HEK293 (cell line): ENCODE data around the gene CD99L2.
A peak's percentile ranks its signal among the peaks of the same experiment; 100 is the strongest.

Experiments used
- EGR2 ChIP-seq: fragments of 450-650 bp; formaldehyde crosslinking; IDR thresholded peaks from 2 replicates; pipeline ENCODE4 v1.5.1; 2016; ENCODE audit warnings: low read depth, missing biosample characterization, missing genetic modification characterization
- GFI1B ChIP-seq: fragments of 450-650 bp; formaldehyde crosslinking; IDR thresholded peaks from 2 replicates; pipeline ENCODE4 v1.5.1; 2016; ENCODE audit warnings: missing biosample characterization, missing genetic modification characterization
- MYNN ChIP-seq: fragments of 450-650 bp; formaldehyde crosslinking; IDR thresholded peaks from 2 replicates; pipeline ENCODE4 v1.5.1; 2016; ENCODE audit warnings: missing biosample characterization, missing genetic modification characterization, borderline replicate concordance
- OVOL3 ChIP-seq: fragments of 450-650 bp; formaldehyde crosslinking; IDR thresholded peaks from 2 replicates; pipeline ENCODE4 v1.5.1; 2016; ENCODE audit warnings: missing biosample characterization, missing genetic modification characterization
- SCRT1 ChIP-seq: fragments of 450-650 bp; formaldehyde crosslinking; IDR thresholded peaks from 2 replicates; pipeline ENCODE4 v1.5.1; 2016; ENCODE audit warnings: missing biosample characterization, missing genetic modification characterization, borderline replicate concordance
- SETDB1 ChIP-seq: IDR thresholded peaks from one replicate; pipeline ENCODE4 v1.6.1; 2017; ENCODE audit warnings: mild to moderate bottlenecking, low read length, moderate library complexity, mixed read lengths; ENCODE audit not compliant: insufficient read length
- SP7 ChIP-seq: fragments of 450-650 bp; formaldehyde crosslinking; IDR thresholded peaks from 2 replicates; pipeline ENCODE4 v1.5.1; 2016; ENCODE audit warnings: missing biosample characterization, missing genetic modification characterization
- ZBTB11 ChIP-seq: fragments of 450-650 bp; formaldehyde crosslinking; conservative IDR thresholded peaks from 2 replicates; pipeline ENCODE4 v1.5.1; 2016; ENCODE audit warnings: low read depth, missing biosample characterization, missing genetic modification characterization
- ZBTB20 ChIP-seq: fragments of 450-650 bp; formaldehyde crosslinking; IDR thresholded peaks from 2 replicates; pipeline ENCODE4 v1.5.1; 2016; ENCODE audit warnings: missing biosample characterization, missing genetic modification characterization
- ZFHX2 ChIP-seq: fragments of 450-650 bp; formaldehyde crosslinking; conservative IDR thresholded peaks from 2 replicates; pipeline ENCODE4 v1.5.1; 2016; ENCODE audit warnings: missing biosample characterization, missing genetic modification characterization
- ZNF10 ChIP-seq: fragments of 450-650 bp; formaldehyde crosslinking; IDR thresholded peaks from 2 replicates; pipeline ENCODE4 v1.5.1; 2017; ENCODE audit warnings: missing biosample characterization, missing genetic modification characterization
- ZNF202 ChIP-seq: fragments of 450-650 bp; formaldehyde crosslinking; IDR thresholded peaks from 2 replicates; pipeline ENCODE4 v1.5.1; 2016; ENCODE audit warnings: missing biosample characterization, missing genetic modification characterization, borderline replicate concordance
- ZNF24 ChIP-seq: fragments of 450-650 bp; formaldehyde crosslinking; IDR thresholded peaks from 2 replicates; pipeline ENCODE4 v1.5.1; 2016; ENCODE audit warnings: missing biosample characterization, missing genetic modification characterization
- ZNF274 ChIP-seq, 2 experiments: fragments of 200-500 bp in 1 of 2; fragments of 450-650 bp in 1 of 2; sonication (Bioruptor generic) in 1 of 2; formaldehyde crosslinking in 1 of 2; IDR thresholded peaks; 2 replicates each; pipeline versions ENCODE4 v1.5.1 to v1.6.1; 2014 to 2016; ENCODE audit warnings: borderline replicate concordance in 1 of 2, inconsistent platforms in 1 of 2, low read length in 1 of 2, missing biosample characterization in 1 of 2, missing genetic modification characterization in 1 of 2
- ZNF423 ChIP-seq: fragments of 450-650 bp; formaldehyde crosslinking; IDR thresholded peaks from 2 replicates; pipeline ENCODE4 v1.5.1; 2016; ENCODE audit warnings: missing biosample characterization, missing genetic modification characterization
- ZNF518A ChIP-seq: fragments of 450-650 bp; formaldehyde crosslinking; conservative IDR thresholded peaks from 2 replicates; pipeline ENCODE4 v1.5.1; 2016; ENCODE audit warnings: low read depth, missing biosample characterization, missing genetic modification characterization
- ZNF530 ChIP-seq: fragments of 450-650 bp; formaldehyde crosslinking; IDR thresholded peaks from 2 replicates; pipeline ENCODE4 v1.5.1; 2016; ENCODE audit warnings: low read depth, missing biosample characterization, missing genetic modification characterization
- ZNF555 ChIP-seq: fragments of 450-650 bp; formaldehyde crosslinking; conservative IDR thresholded peaks from 2 replicates; pipeline ENCODE4 v1.5.1; 2017; ENCODE audit warnings: missing biosample characterization, mild to moderate bottlenecking, missing genetic modification characterization, inconsistent platforms
- ZNF561 ChIP-seq: fragments of 450-650 bp; IDR thresholded peaks from 2 replicates; pipeline ENCODE4 v1.5.1; 2018; ENCODE audit warnings: missing biosample characterization, missing genetic modification characterization, borderline replicate concordance
- ZNF701 ChIP-seq: fragments of 450-650 bp; formaldehyde crosslinking; IDR thresholded peaks from 2 replicates; pipeline ENCODE4 v1.5.1; 2016; ENCODE audit warnings: missing biosample characterization, missing genetic modification characterization
- ZNF76 ChIP-seq: fragments of 450-650 bp; formaldehyde crosslinking; IDR thresholded peaks from 2 replicates; pipeline ENCODE4; 2016; ENCODE audit warnings: low read depth, missing biosample characterization, missing genetic modification characterization, borderline replicate concordance
- ZSCAN16 ChIP-seq: fragments of 450-650 bp; formaldehyde crosslinking; IDR thresholded peaks from 2 replicates; pipeline ENCODE4 v1.5.1; 2016; ENCODE audit warnings: missing biosample characterization, missing genetic modification characterization
- TF ChIP-seq, protein P1 (sequence below): fragments of 450-650 bp; formaldehyde crosslinking; IDR thresholded peaks from 2 replicates; pipeline ENCODE4 v1.5.1; 2016; ENCODE audit warnings: missing biosample characterization, missing genetic modification characterization, borderline replicate concordance
- TF ChIP-seq, protein P2 (sequence below): fragments of 450-650 bp; formaldehyde crosslinking; IDR thresholded peaks from 2 replicates; pipeline ENCODE4 v1.5.1; 2017; ENCODE audit warnings: missing biosample characterization, missing genetic modification characterization

Gene CD99L2

GRCh38 chrX:150899191-150899757 is 806 bp upstream of the CD99L2 start (continued):
- TF ChIP-seq ZNF76 (tag by site-specific recombination) = peak; percentile 71; the same call in 1 of the 2 replicates
- no peak for TF ChIP-seq ZNF274 (IDR thresholded peaks at IDR 0.05; ENCODE audit: low read length)
- no peak for TF ChIP-seq ZNF274 (tag by site-specific recombination; IDR thresholded peaks at IDR 0.05; ENCODE audit: borderline replicate concordance)
- no peak for TF ChIP-seq SCRT1 (tag by site-specific recombination)
- no peak for TF ChIP-seq ZSCAN16
- no peak for TF ChIP-seq ZNF530 (tag by site-specific recombination)
- TF ChIP-seq ZNF561 (tag by site-specific recombination) = no peak
- TF ChIP-seq ZNF24 = no peak
- no peak for TF ChIP-seq OVOL3 (tag by site-specific recombination)
- TF ChIP-seq, protein P1, sequence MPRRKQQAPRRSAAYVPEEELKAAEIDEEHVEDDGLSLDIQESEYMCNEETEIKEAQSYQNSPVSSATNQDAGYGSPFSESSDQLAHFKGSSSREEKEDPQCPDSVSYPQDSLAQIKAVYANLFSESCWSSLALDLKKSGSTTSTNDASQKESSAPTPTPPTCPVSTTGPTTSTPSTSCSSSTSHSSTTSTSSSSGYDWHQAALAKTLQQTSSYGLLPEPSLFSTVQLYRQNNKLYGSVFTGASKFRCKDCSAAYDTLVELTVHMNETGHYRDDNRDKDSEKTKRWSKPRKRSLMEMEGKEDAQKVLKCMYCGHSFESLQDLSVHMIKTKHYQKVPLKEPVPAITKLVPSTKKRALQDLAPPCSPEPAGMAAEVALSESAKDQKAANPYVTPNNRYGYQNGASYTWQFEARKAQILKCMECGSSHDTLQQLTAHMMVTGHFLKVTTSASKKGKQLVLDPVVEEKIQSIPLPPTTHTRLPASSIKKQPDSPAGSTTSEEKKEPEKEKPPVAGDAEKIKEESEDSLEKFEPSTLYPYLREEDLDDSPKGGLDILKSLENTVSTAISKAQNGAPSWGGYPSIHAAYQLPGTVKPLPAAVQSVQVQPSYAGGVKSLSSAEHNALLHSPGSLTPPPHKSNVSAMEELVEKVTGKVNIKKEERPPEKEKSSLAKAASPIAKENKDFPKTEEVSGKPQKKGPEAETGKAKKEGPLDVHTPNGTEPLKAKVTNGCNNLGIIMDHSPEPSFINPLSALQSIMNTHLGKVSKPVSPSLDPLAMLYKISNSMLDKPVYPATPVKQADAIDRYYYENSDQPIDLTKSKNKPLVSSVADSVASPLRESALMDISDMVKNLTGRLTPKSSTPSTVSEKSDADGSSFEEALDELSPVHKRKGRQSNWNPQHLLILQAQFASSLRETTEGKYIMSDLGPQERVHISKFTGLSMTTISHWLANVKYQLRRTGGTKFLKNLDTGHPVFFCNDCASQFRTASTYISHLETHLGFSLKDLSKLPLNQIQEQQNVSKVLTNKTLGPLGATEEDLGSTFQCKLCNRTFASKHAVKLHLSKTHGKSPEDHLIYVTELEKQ = no peak
- peak; percentile 52; the same call in 1 of the 2 replicates for TF ChIP-seq EGR2 (tag by site-specific recombination)
- TF ChIP-seq ZFHX2 (tag by site-specific recombination) = peak; percentile 59
- no peak for TF ChIP-seq MYNN (tag by site-specific recombination)
- TF ChIP-seq, protein P2, sequence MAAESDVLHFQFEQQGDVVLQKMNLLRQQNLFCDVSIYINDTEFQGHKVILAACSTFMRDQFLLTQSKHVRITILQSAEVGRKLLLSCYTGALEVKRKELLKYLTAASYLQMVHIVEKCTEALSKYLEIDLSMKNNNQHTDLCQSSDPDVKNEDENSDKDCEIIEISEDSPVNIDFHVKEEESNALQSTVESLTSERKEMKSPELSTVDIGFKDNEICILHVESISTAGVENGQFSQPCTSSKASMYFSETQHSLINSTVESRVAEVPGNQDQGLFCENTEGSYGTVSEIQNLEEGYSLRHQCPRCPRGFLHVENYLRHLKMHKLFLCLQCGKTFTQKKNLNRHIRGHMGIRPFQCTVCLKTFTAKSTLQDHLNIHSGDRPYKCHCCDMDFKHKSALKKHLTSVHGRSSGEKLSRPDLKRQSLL = no peak
- TF ChIP-seq SETDB1 = no peak
- TF ChIP-seq ZNF202 (tag by site-specific recombination) = no peak
- no peak for TF ChIP-seq GFI1B (tag by site-specific recombination)
- TF ChIP-seq ZBTB11 (tag by site-specific recombination) = 0 out of 2 replicates have a peak, but pooled peaks have one; percentile 7
- no peak for TF ChIP-seq ZNF701
- no peak for TF ChIP-seq ZNF423 (tag by site-specific recombination)
- no peak for TF ChIP-seq ZNF555
- no peak for TF ChIP-seq SP7 (tag by site-specific recombination)
- TF ChIP-seq ZBTB20 (tag by site-specific recombination) = 0 out of 2 replicates have a peak, but pooled peaks have one; percentile 21
- peak; percentile 51; the same call in 1 of the 2 replicates for TF ChIP-seq ZNF10 (tag by site-specific recombination)
- TF ChIP-seq ZNF518A (tag by site-specific recombination) = no peak
